ENCODE results near the gene CPA1.

DNA sequence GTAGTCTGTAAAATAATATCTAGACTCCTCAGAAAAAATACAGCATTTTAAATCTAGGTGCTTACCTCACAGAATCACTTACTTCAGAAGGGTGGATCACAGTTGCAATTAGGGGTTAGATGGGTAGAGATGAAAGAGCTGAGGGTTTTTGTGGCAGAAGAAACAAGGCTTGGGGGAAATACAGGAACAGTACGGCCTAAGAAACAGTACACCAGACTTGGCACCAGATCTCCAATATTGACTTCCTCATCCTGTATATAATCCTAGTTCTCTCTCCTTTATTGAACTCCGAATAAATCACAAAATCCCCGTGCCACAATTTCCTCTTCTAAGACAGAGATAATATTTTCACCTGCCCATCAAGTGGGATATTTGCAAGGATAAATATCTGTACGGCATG is 46.3 kb downstream of the CPA1 start:
- TF ChIP-seq ZFX (CRISPR knock-in tag; IDR thresholded peaks at IDR 0.05) (no peak), NFATC3 (IDR thresholded peaks at IDR 0.05) (no peak), TSHZ1 (CRISPR knock-in tag; IDR thresholded peaks at IDR 0.05) (no peak), EP300 (IDR thresholded peaks at IDR 0.05; ENCODE audit: low read length) (no peak), FOXA3 (CRISPR knock-in tag; conservative IDR thresholded peaks at IDR 0.05 in 1 of 2, IDR thresholded peaks at IDR 0.05 in 1 of 2) (no peak), EZH2 (IDR thresholded peaks at IDR 0.05; ENCODE audit: borderline replicate concordance, low read depth, low read length) (no peak), NR2C2 (CRISPR knock-in tag; IDR thresholded peaks at IDR 0.05) (no peak), NR2C2 (tag; IDR thresholded peaks at IDR 0.05) (no peak), NR2F6 (CRISPR knock-in tag; IDR thresholded peaks at IDR 0.05) (no peak), TARDBP (IDR thresholded peaks at IDR 0.05) (no peak), EP400 (IDR thresholded peaks at IDR 0.05) (no peak)
- TF ChIP-seq, protein P1, sequence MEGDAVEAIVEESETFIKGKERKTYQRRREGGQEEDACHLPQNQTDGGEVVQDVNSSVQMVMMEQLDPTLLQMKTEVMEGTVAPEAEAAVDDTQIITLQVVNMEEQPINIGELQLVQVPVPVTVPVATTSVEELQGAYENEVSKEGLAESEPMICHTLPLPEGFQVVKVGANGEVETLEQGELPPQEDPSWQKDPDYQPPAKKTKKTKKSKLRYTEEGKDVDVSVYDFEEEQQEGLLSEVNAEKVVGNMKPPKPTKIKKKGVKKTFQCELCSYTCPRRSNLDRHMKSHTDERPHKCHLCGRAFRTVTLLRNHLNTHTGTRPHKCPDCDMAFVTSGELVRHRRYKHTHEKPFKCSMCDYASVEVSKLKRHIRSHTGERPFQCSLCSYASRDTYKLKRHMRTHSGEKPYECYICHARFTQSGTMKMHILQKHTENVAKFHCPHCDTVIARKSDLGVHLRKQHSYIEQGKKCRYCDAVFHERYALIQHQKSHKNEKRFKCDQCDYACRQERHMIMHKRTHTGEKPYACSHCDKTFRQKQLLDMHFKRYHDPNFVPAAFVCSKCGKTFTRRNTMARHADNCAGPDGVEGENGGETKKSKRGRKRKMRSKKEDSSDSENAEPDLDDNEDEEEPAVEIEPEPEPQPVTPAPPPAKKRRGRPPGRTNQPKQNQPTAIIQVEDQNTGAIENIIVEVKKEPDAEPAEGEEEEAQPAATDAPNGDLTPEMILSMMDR (IDR thresholded peaks at IDR 0.05 in 2 of 3, conservative IDR thresholded peaks at IDR 0.05 in 1 of 3; ENCODE audit: insufficient read depth in 2 of 3, low read depth in 1 of 3, low read length in 3 of 3), result no peak
- TF ChIP-seq, protein P2, sequence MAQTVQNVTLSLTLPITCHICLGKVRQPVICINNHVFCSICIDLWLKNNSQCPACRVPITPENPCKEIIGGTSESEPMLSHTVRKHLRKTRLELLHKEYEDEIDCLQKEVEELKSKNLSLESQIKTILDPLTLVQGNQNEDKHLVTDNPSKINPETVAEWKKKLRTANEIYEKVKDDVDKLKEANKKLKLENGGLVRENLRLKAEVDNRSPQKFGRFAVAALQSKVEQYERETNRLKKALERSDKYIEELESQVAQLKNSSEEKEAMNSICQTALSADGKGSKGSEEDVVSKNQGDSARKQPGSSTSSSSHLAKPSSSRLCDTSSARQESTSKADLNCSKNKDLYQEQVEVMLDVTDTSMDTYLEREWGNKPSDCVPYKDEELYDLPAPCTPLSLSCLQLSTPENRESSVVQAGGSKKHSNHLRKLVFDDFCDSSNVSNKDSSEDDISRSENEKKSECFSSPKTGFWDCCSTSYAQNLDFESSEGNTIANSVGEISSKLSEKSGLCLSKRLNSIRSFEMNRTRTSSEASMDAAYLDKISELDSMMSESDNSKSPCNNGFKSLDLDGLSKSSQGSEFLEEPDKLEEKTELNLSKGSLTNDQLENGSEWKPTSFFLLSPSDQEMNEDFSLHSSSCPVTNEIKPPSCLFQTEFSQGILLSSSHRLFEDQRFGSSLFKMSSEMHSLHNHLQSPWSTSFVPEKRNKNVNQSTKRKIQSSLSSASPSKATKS (CRISPR knock-in tag; IDR thresholded peaks at IDR 0.05), result no peak
- TF ChIP-seq, protein P3, sequence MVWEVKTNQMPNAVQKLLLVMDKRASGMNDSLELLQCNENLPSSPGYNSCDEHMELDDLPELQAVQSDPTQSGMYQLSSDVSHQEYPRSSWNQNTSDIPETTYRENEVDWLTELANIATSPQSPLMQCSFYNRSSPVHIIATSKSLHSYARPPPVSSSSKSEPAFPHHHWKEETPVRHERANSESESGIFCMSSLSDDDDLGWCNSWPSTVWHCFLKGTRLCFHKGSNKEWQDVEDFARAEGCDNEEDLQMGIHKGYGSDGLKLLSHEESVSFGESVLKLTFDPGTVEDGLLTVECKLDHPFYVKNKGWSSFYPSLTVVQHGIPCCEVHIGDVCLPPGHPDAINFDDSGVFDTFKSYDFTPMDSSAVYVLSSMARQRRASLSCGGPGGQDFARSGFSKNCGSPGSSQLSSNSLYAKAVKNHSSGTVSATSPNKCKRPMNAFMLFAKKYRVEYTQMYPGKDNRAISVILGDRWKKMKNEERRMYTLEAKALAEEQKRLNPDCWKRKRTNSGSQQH (CRISPR knock-in tag; IDR thresholded peaks at IDR 0.05), result no peak

Measured in K562 (cell line).